K562 (cell line): ENCODE data around the gene GPR75. TPM values are rescaled to one million over a fixed set of nuclear protein-coding genes. Genes with fewer than 3 reads are reported as not detected.

Experiments
- ATAC-seq: fragments of 200-7000 bp; cut with Tn5 transposase; 3 replicates; pipeline ENCODE4 v1.9.1; 2020; ENCODE audit warnings: moderate library complexity
- BruUV-seq: library from RNA; stranded (reverse); fragments of 400-500 nt; replicated peaks from 2 replicates; lab custom pipeline; 2021; lab: Mats Ljungman, UMichigan
- CTCF ChIA-PET: fragments of 300-600 bp; formaldehyde crosslinking; extraction: SDS; loops from one replicate; lab custom pipeline; 2021; ENCODE audit warnings: low intra/inter-chr PET ratio; lab: Yijun Ruan, JAX
- POLR2A ChIA-PET: fragments of 300-600, 350-650 bp; sonication (Branson Sonifier 250); formaldehyde crosslinking; extraction: SDS; loops from one replicate; lab custom pipeline; 2021; ENCODE audit warnings: antibody characterized with exemption, inconsistent platforms; lab: Yijun Ruan, JAX
- DNase-seq, 4 experiments: peaks; one replicate each; pipeline versions ENCODE4 v3.0.0 to v3.0.0-alpha.2; 2011 to 2018; ENCODE audit warnings: low spot score in 3 of 4, mixed read lengths in 3 of 4; ENCODE audit errors: extremely low read depth in 1 of 4
- FAIRE-seq: peaks from 2 replicates; lab custom pipeline; 2011; peaks lifted over from hg19 to GRCh38; lab: Jason Lieb, UNC
- H2AFZ ChIP-seq: 2 replicates; pipeline ENCODE4 v1.6.0; 2011; ENCODE audit warnings: low read depth, low read length, control low read depth, inconsistent platforms
- H3K27ac ChIP-seq: fragments of 200-600 bp; 3 replicates; pipeline ENCODE4 v1.8.0; 2011; ENCODE audit warnings: low read depth, mild to moderate bottlenecking, control low read depth, inconsistent platforms, low read length, moderate library complexity, mixed read lengths; ENCODE audit errors: extremely low read depth
- H3K27me3 ChIP-seq, 2 experiments: fragments of 300-600 bp in 1 of 2; 2 replicates in 1 of 2; 3 replicates in 1 of 2; pipeline versions ENCODE4 v1.6.0 to v1.8.0; 2011; ENCODE audit warnings: inconsistent platforms in 2 of 2, low read length in 2 of 2, mild to moderate bottlenecking in 1 of 2, mixed read lengths in 1 of 2, moderate library complexity in 1 of 2; ENCODE audit not compliant: control insufficient read depth in 2 of 2, insufficient read depth in 2 of 2
- H3K36me3 ChIP-seq: fragments of 300-600 bp; 3 replicates; pipeline ENCODE4 v1.8.0; 2011; ENCODE audit warnings: mild to moderate bottlenecking, low read length, inconsistent platforms; ENCODE audit not compliant: control insufficient read depth, insufficient read depth
- H3K4me1 ChIP-seq, 2 experiments: fragments of 200-600 bp in 1 of 2; replicated peaks in 1 of 2; 2 replicates in 1 of 2; 3 replicates in 1 of 2; pipeline versions ENCODE4 v1.5.1 to v1.8.0; 2011; ENCODE audit warnings: inconsistent platforms in 2 of 2, low read length in 2 of 2, mild to moderate bottlenecking in 1 of 2, mixed read lengths in 1 of 2, moderate library complexity in 1 of 2; ENCODE audit not compliant: control insufficient read depth in 2 of 2, insufficient read depth in 2 of 2
- H3K4me2 ChIP-seq: 2 replicates; pipeline ENCODE4 v1.6.1; 2011; ENCODE audit warnings: low read length, control low read depth, inconsistent platforms, mixed read lengths; ENCODE audit not compliant: insufficient read depth
- H3K4me3 ChIP-seq: fragments of 200-600 bp; sonication (generic), shearing (Covaris generic); 2 replicates; pipeline ENCODE4 v1.5.1; 2016; ENCODE audit warnings: control low read depth, inconsistent platforms
- H3K79me2 ChIP-seq: fragments of 200-600 bp; 3 replicates; pipeline ENCODE4 v1.8.0; 2011; ENCODE audit warnings: low read length, inconsistent platforms; ENCODE audit not compliant: control insufficient read depth, insufficient read depth
- H3K9ac ChIP-seq, 2 experiments: 2 replicates each; pipeline versions ENCODE4 v1.6.0 to v1.6.1; 2011; ENCODE audit warnings: low read depth in 2 of 2, low read length in 2 of 2, control low read depth in 1 of 2, inconsistent platforms in 1 of 2, mild to moderate bottlenecking in 1 of 2, mixed read lengths in 1 of 2; ENCODE audit not compliant: insufficient read depth in 1 of 2
- H3K9me1 ChIP-seq: one replicate; pipeline ENCODE4 v1.6.0; 2011; ENCODE audit warnings: inconsistent platforms, mild to moderate bottlenecking, low read length, moderate library complexity; ENCODE audit not compliant: control insufficient read depth, insufficient read depth
- H3K9me3 ChIP-seq: replicated peaks from 2 replicates; pipeline ENCODE4 v1.5.1; 2011; ENCODE audit warnings: low read depth, low read length, inconsistent platforms; ENCODE audit not compliant: control insufficient read depth, insufficient read depth
- H4K20me1 ChIP-seq: replicated peaks from 2 replicates; pipeline ENCODE4 v1.6.1; 2011; ENCODE audit warnings: low read length, inconsistent platforms, mixed read lengths; ENCODE audit not compliant: control insufficient read depth, insufficient read depth
- ASH1L ChIP-seq: fragments of 450-650 bp; IDR thresholded peaks from 2 replicates; pipeline ENCODE4 v1.6.1; 2018; ENCODE audit warnings: borderline replicate concordance, mild to moderate bottlenecking, low read depth; ENCODE audit not compliant: partially characterized antibody
- CBFA2T3 ChIP-seq: fragments of 450-650 bp; IDR thresholded peaks from 2 replicates; pipeline ENCODE4 v1.6.1; 2017
- GATAD2A ChIP-seq: fragments of 450-650 bp; IDR thresholded peaks from 2 replicates; pipeline ENCODE4 v1.6.1; 2017
- PTBP1 ChIP-seq: fragments of 200-400 bp; formaldehyde crosslinking; IDR thresholded peaks from 2 replicates; pipeline ENCODE4 v1.6.1; 2017; ENCODE audit warnings: low read depth, low read length
- RBBP5 ChIP-seq: fragments of 200-600 bp; sonication (generic); IDR thresholded peaks from 2 replicates; pipeline ENCODE4 v1.6.1; 2012; ENCODE audit warnings: borderline replicate concordance, mild to moderate bottlenecking, low read length, control low read depth, inconsistent platforms; ENCODE audit not compliant: insufficient read depth, poor library complexity, severe bottlenecking
- RBM25 ChIP-seq: fragments of 200-400 bp; formaldehyde crosslinking; IDR thresholded peaks from 2 replicates; pipeline ENCODE4 v1.6.1; 2018; ENCODE audit warnings: low read length, low read depth, moderate library complexity; ENCODE audit not compliant: severe bottlenecking
- RCOR1 ChIP-seq, 2 experiments: IDR thresholded peaks; 2 replicates each; pipeline ENCODE4 v1.6.1; 2012; ENCODE audit warnings: low read depth in 2 of 2, low read length in 2 of 2, borderline replicate concordance in 1 of 2, improper control_type of control experiment in 1 of 2
- SIRT6 ChIP-seq: IDR thresholded peaks from one replicate; pipeline ENCODE4 v1.6.1; 2012; ENCODE audit warnings: low read depth, mild to moderate bottlenecking, control low read depth, inconsistent platforms, low read length, moderate library complexity
- SMARCE1 ChIP-seq: fragments of 450-650 bp; IDR thresholded peaks from 2 replicates; pipeline ENCODE4 v1.7.1; 2016; ENCODE audit warnings: mild to moderate bottlenecking
- SRSF9 ChIP-seq: fragments of 200-400 bp; formaldehyde crosslinking; IDR thresholded peaks from 2 replicates; pipeline ENCODE4 v1.6.1; 2017; ENCODE audit warnings: low read depth, low read length, borderline replicate concordance
- TCF15 ChIP-seq: fragments of 250-450 bp; sonication (Bioruptor Pico); IDR thresholded peaks from 2 replicates; pipeline ENCODE4 v1.8.0; 2022; ENCODE audit warnings: moderate library complexity, mild to moderate bottlenecking, inconsistent platforms
- ZBED1 ChIP-seq: IDR thresholded peaks from 2 replicates; pipeline ENCODE4 v1.6.1; 2014
- ZKSCAN1 ChIP-seq: fragments of 150-350 bp; IDR thresholded peaks from 2 replicates; pipeline ENCODE4 v1.6.1; 2016; ENCODE audit warnings: low read depth, low read length
- ZNF584 ChIP-seq: fragments of 200-800 bp; sonication (Bioruptor generic); IDR thresholded peaks from 2 replicates; pipeline ENCODE4 v1.6.1; 2016; ENCODE audit warnings: low read depth, mild to moderate bottlenecking, missing genetic modification characterization, missing compliant biosample characterization
- ZNF699 ChIP-seq: fragments of 250-450 bp; sonication (Bioruptor Pico); IDR thresholded peaks from 2 replicates; pipeline ENCODE4 v1.8.0; 2021; ENCODE audit warnings: mild to moderate bottlenecking, moderate library complexity; ENCODE audit not compliant: insufficient replicate concordance
- ZNF764 ChIP-seq: fragments of 250-450 bp; sonication (Bioruptor Pico); IDR thresholded peaks from 2 replicates; pipeline ENCODE4 v1.4.0; 2020; ENCODE audit warnings: low read depth, mild to moderate bottlenecking, moderate library complexity
- WGBS: fragments of 100-300 bp; shearing (Covaris generic); methylation state at CpG from one replicate; pipeline ENCODE4 v1.1.6; 2016; ENCODE audit warnings: low coverage, mixed read lengths; ENCODE audit not compliant: insufficient coverage; ENCODE audit errors: missing lambda C conversion rate; 5-methylcytosine and 5-hydroxymethylcytosine counted together
- in situ Hi-C: fragments of 300-500 bp; cut with MboI; formaldehyde crosslinking; loops from 4 replicates; pipeline ENCODE4 v1.15.0; 2018; ENCODE audit warnings: inconsistent platforms, mixed read lengths
- intact Hi-C: fragments of 100-400 bp; cut with micrococcal nuclease; formaldehyde crosslinking; loops from 2 replicates; pipeline ENCODE4 v1.14.2; 2022
- polyA plus RNA-seq, 8 experiments: library from polyadenylated mRNA; depleted of rRNA in 4 of 8; stranded (reverse) in 5 of 8; unstranded in 3 of 8; fragments of >200 nt; fragmentation: Nextera tagmentation in 2 of 8; fragmentation: Illumina TruSeq in 1 of 8; extraction: Ambion mirVana in 2 of 8; extraction: Trizol in 1 of 8; gene quantifications; 2 replicates each; pipeline versions ENCODE4 v1.2.1 to v1.2.3, GENCODE V29; 2011 to 2014; ENCODE audit warnings: inconsistent platforms in 1 of 8, missing spikeins in 1 of 8
- total RNA-seq, 7 experiments: library from RNA; depleted of rRNA in 6 of 7; stranded (reverse); fragments of >200 nt in 6 of 7; fragmentation: Illumina TruSeq in 2 of 7; extraction: Trizol in 2 of 7; gene quantifications; 2 replicates each; pipeline versions ENCODE4 v1.2.1 to v1.2.3, GENCODE V29; 2011 to 2021; ENCODE audit warnings: low replicate concordance in 1 of 7
- TF ChIP-seq, protein P1 (sequence below): fragments of 450-650 bp; IDR thresholded peaks from 2 replicates; pipeline ENCODE4 v1.6.1; 2016; ENCODE audit warnings: antibody characterized with exemption
- TF ChIP-seq, protein P2 (sequence below): fragments of 200-800 bp; sonication (Bioruptor generic); IDR thresholded peaks from 2 replicates; pipeline ENCODE4 v1.6.1; 2017; ENCODE audit warnings: missing genetic modification characterization, missing compliant biosample characterization

The GPR75 gene
- total and polyA plus RNA-seq, 9 of the 15 experiments (the other 6 are each of a cell fraction or from before 2014, with no cell fraction given): 0.10 to 3.9 (median 2.3) TPM

GRCh38 chr2:53881360-53881759, 21.6 kb upstream of the GPR75 start:
- Histone ChIP-seq H3K9me1 (no peaks in the 10 kb centered on the region), H3K9me3 (no peaks in the 10 kb centered on the region), H3K4me1 (no peaks in the 10 kb centered on the region), H3K27ac (no peak overlapping the region), H3K79me2 (no peaks in the 10 kb centered on the region), H4K20me1 (no peaks in the 10 kb centered on the region), H3K9ac (no peak overlapping the region), H3K4me2 (no peak overlapping the region), H3K4me3 (no peak overlapping the region), H3K27me3 (no peaks in the 10 kb centered on the region), H3K36me3 (peaks cover 79% of the 10 kb centered on the region), H2AFZ (no peak overlapping the region)
- ATAC-seq (no peak), DNase-seq (no peak), FAIRE-seq (no peak)
- CTCF ChIA-PET: no interaction called here
- TF ChIP-seq ZKSCAN1: no peak
- TF ChIP-seq SIRT6: no peak
- no peak for TF ChIP-seq TCF15
- no peak for TF ChIP-seq RBBP5
- TF ChIP-seq ZBED1: no peak
- TF ChIP-seq SMARCE1: no peak
- no peak for TF ChIP-seq SRSF9
- TF ChIP-seq RBM25: no peak
- TF ChIP-seq, protein P1, sequence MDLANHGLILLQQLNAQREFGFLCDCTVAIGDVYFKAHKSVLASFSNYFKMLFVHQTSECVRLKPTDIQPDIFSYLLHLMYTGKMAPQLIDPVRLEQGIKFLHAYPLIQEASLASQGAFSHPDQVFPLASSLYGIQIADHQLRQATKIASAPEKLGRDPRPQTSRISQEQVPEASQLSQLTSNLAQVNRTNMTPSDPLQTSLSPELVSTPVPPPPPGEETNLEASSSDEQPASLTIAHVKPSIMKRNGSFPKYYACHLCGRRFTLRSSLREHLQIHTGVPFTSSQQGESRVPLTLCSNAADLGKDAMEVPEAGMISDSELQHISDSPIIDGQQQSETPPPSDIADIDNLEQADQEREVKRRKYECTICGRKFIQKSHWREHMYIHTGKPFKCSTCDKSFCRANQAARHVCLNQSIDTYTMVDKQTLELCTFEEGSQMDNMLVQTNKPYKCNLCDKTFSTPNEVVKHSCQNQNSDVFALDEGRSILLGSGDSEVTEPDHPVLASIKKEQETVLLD: no peak
- no peak for TF ChIP-seq ZNF584 (CRISPR knock-in tag)
- TF ChIP-seq PTBP1: no peak
- no peak for TF ChIP-seq CBFA2T3
- TF ChIP-seq ZNF764: no peak
- TF ChIP-seq, protein P2, sequence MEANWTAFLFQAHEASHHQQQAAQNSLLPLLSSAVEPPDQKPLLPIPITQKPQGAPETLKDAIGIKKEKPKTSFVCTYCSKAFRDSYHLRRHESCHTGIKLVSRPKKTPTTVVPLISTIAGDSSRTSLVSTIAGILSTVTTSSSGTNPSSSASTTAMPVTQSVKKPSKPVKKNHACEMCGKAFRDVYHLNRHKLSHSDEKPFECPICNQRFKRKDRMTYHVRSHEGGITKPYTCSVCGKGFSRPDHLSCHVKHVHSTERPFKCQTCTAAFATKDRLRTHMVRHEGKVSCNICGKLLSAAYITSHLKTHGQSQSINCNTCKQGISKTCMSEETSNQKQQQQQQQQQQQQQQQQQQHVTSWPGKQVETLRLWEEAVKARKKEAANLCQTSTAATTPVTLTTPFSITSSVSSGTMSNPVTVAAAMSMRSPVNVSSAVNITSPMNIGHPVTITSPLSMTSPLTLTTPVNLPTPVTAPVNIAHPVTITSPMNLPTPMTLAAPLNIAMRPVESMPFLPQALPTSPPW (CRISPR knock-in tag): no peak
- TF ChIP-seq RCOR1 (IDR thresholded peaks at IDR 0.05; ENCODE audit: borderline replicate concordance in 1 of 2, low read depth in 2 of 2, low read length in 2 of 2): no peak
- TF ChIP-seq GATAD2A: no peak
- TF ChIP-seq ZNF699 (CRISPR knock-in tag): no peak
- TF ChIP-seq ASH1L: no peak
- no TSS peak for BruUV-seq
- WGBS: 100% methylated on average over 1 of the region's 2 CpGs
- POLR2A ChIA-PET: no interaction called here
- in situ Hi-C loops (no loop called here), intact Hi-C loops (no loop called here)
